Measurements from ENCODE around the gene ABCA13. TPM values are rescaled to one million over a fixed set of nuclear protein-coding genes. Genes with fewer than 3 reads are reported as not detected.

Gene ABCA13
- total RNA-seq, 2 donors from 2014 or later: 1.7 to 2.5 TPM

GRCh38 chr7:48472640-48473039 is 301.4 kb downstream of the ABCA13 start:
- Histone ChIP-seq H3K9me3 (no peaks in the 10 kb centered on the region), H3K4me1 (no peaks in the 10 kb centered on the region), H3K4me3 (no peak overlapping the region), H3K27ac (no peak overlapping the region), H3K9ac (ENCODE audit: low read depth in 2 of 2, low read length in 2 of 2) (no peak overlapping the region), H3K27me3 (no peaks in the 10 kb centered on the region), H3K36me3 (no peaks in the 10 kb centered on the region)
- DNase-seq: no peak
- TF ChIP-seq CTCF (IDR thresholded peaks at IDR 0.05): no peak
- intact Hi-C loops (cut with DNase I): no loop called here

GRCh38 chr7:48473205-48473865 is 302.1 kb downstream of the ABCA13 start:
- H3K4me1 ChIP-seq: no peaks in the 10 kb centered on the region
- H3K27me3 ChIP-seq: no peaks in the 10 kb centered on the region
- intact Hi-C loops (cut with DNase I): no loop called here
- no peaks in the 10 kb centered on the region for H3K9me3 ChIP-seq
- no peak for TF ChIP-seq CTCF (IDR thresholded peaks at IDR 0.05)
- H3K36me3 ChIP-seq: no peaks in the 10 kb centered on the region
- H3K27ac ChIP-seq: no peak overlapping the region
- H3K4me3 ChIP-seq: no peak overlapping the region
- no peak for DNase-seq
- H3K9ac ChIP-seq (ENCODE audit: low read depth in 2 of 2, low read length in 2 of 2): no peak overlapping the region

- Histone ChIP-seq H3K36me3 (no peaks in the 10 kb centered on the region), H3K9me3 (no peaks in the 10 kb centered on the region), H3K27me3 (no peaks in the 10 kb centered on the region), H3K9ac (ENCODE audit: low read depth in 2 of 2, low read length in 2 of 2) (no peak overlapping the region), H3K4me1 (no peaks in the 10 kb centered on the region), H3K27ac (no peak overlapping the region), H3K4me3 (no peak overlapping the region)
- TF ChIP-seq CTCF (IDR thresholded peaks at IDR 0.05): no peak
- DNase-seq: no peak
- intact Hi-C loops (cut with DNase I): no loop called here
Observed at GRCh38 chr7:48481235-48481634, 310.0 kb downstream of the ABCA13 start.

GRCh38 chr7:48497521-48497920 is 326.3 kb downstream of the ABCA13 start:
- no peak for DNase-seq
- H3K9me3 ChIP-seq: no peaks in the 10 kb centered on the region
- no peaks in the 10 kb centered on the region for H3K4me1 ChIP-seq
- H3K4me3 ChIP-seq: no peak overlapping the region
- H3K27me3 ChIP-seq: no peaks in the 10 kb centered on the region
- no peak overlapping the region for H3K9ac ChIP-seq (ENCODE audit: low read depth in 2 of 2, low read length in 2 of 2)
- no peak overlapping the region for H3K27ac ChIP-seq
- H3K36me3 ChIP-seq: no peaks in the 10 kb centered on the region
- TF ChIP-seq CTCF (IDR thresholded peaks at IDR 0.05): no peak
- intact Hi-C loops (cut with DNase I): no loop called here

- H3K27ac ChIP-seq: no peak overlapping the region
- no peaks in the 10 kb centered on the region for H3K27me3 ChIP-seq
- no peaks in the 10 kb centered on the region for H3K4me1 ChIP-seq
- no peaks in the 10 kb centered on the region for H3K9me3 ChIP-seq
- intact Hi-C loops (cut with DNase I): no loop called here
- no peak overlapping the region for H3K4me3 ChIP-seq
- no peak for DNase-seq
- TF ChIP-seq CTCF (IDR thresholded peaks at IDR 0.05): no peak
- no peak overlapping the region for H3K9ac ChIP-seq (ENCODE audit: low read depth in 2 of 2, low read length in 2 of 2)
- no peaks in the 10 kb centered on the region for H3K36me3 ChIP-seq
Observed at GRCh38 chr7:48502021-48502420, 330.8 kb downstream of the ABCA13 start.
